ENCODE data around the gene SDHAF1.
"Not testable (repeated sequence)": the region's sequence is repeated elsewhere in the genome, so short reads cannot be mapped to it uniquely, and the experiment has no call there.

SDHAF1 gene

DNA sequence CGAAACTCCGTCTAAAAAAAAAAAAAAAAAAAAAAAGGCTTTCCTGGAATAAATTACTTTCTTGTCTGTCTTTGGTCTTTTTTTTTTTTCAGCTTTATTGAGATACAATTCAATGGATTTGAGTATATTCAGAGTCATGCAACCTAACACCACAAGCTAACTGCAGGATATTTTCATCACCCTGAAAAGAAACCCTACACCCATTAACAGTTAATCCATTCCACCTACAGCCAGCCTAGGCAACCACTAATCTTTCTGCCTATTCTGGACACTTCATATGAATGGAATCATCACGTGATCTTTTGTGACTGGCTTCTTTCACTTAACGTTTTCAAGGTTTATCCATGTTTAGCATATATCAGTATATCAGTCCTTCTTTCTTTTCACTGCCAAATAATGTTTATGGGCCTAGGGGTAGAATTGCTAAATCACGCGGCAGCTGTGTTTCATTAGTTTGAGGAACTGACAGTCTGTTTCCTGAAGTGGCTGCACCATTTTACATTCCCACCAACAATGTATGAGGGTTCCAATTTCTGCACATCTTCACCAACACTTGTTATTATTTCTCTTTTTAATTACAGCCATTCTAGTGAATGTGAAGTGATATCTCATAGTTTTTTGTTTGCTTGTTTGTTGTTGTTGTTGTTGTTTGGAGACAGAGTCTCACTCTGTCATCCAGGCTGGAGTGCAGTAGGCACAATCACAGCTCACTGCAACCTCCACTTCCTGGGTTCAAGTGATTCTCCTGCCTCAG lies 38.9 kb upstream of the SDHAF1 start:
- Histone ChIP-seq H4K20me1 (ENCODE audit: insufficient read depth, low read length) (no peaks in the 10 kb centered on the region), H3K9me3 (ENCODE audit: low read length) (0 out of 2 replicates have a peak, but pooled peaks cover 5% of the 10 kb centered on the region), H3K4me1 (ENCODE audit: insufficient read depth, low read length, severe bottlenecking) (no peaks in the 10 kb centered on the region), H3K79me2 (ENCODE audit: insufficient read depth, low read length) (no peaks in the 10 kb centered on the region), H3K4me2 (ENCODE audit: low read length) (no peak overlapping the region), H3K36me3 (ENCODE audit: insufficient read depth, low read length) (no peaks in the 10 kb centered on the region), H3K9me2 (ENCODE audit: low read depth, low read length) (no peaks in the 10 kb centered on the region), H3F3A (ENCODE audit: insufficient read depth, low read length) (no peaks in the 10 kb centered on the region), H3K4me3 (ENCODE audit: low read depth, low read length, poor library complexity, severe bottlenecking) (no peak overlapping the region), H2AFZ (ENCODE audit: low read length) (no peak overlapping the region), H3K27ac (ENCODE audit: low read depth, low read length, poor library complexity, severe bottlenecking) (no peak overlapping the region), H3K27me3 (ENCODE audit: insufficient read depth, low read length) (peaks cover 12% of the 10 kb centered on the region; the same call in 1 of the 2 replicates), H3K9ac (ENCODE audit: low read length) (no peak overlapping the region)
- TF ChIP-seq, protein P1, sequence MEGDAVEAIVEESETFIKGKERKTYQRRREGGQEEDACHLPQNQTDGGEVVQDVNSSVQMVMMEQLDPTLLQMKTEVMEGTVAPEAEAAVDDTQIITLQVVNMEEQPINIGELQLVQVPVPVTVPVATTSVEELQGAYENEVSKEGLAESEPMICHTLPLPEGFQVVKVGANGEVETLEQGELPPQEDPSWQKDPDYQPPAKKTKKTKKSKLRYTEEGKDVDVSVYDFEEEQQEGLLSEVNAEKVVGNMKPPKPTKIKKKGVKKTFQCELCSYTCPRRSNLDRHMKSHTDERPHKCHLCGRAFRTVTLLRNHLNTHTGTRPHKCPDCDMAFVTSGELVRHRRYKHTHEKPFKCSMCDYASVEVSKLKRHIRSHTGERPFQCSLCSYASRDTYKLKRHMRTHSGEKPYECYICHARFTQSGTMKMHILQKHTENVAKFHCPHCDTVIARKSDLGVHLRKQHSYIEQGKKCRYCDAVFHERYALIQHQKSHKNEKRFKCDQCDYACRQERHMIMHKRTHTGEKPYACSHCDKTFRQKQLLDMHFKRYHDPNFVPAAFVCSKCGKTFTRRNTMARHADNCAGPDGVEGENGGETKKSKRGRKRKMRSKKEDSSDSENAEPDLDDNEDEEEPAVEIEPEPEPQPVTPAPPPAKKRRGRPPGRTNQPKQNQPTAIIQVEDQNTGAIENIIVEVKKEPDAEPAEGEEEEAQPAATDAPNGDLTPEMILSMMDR (IDR thresholded peaks at IDR 0.05; ENCODE audit: low read length), result no peak
- no peak for TF ChIP-seq EZH2 (IDR thresholded peaks at IDR 0.05; ENCODE audit: borderline replicate concordance, low read length)

DNA sequence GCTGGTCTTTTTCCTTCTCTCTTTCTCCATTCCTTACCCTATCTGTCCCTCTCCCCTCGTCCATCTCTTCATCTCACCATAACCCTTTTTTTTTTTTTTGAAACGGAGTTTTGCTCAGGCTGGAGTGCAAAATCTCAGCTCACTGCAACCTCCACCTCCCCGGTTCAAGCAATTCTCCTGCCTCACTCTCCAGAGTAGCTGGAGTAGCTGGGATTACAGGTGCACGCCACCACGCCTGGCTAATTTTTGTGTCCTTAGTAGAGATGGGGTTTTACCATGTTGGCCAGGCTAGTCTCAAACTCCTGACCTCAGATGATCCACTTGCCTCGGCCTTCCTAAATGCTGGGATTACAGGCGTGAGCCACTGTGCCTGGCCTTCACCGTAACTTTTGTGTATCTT lies 37.6 kb upstream of the SDHAF1 start:
- H3K36me3 ChIP-seq (ENCODE audit: insufficient read depth, low read length); H3K9me2 ChIP-seq (ENCODE audit: low read depth, low read length); H3K79me2 ChIP-seq (ENCODE audit: insufficient read depth, low read length); H2AFZ ChIP-seq (ENCODE audit: low read length); H3K27ac ChIP-seq (ENCODE audit: low read depth, low read length, poor library complexity, severe bottlenecking); H3K9ac ChIP-seq (ENCODE audit: low read length); H3K4me2 ChIP-seq (ENCODE audit: low read length); H3K4me1 ChIP-seq (ENCODE audit: insufficient read depth, low read length, severe bottlenecking); H3K9me3 ChIP-seq (ENCODE audit: low read length); H4K20me1 ChIP-seq (ENCODE audit: insufficient read depth, low read length); H3K4me3 ChIP-seq (ENCODE audit: low read depth, low read length, poor library complexity, severe bottlenecking); H3F3A ChIP-seq (ENCODE audit: insufficient read depth, low read length): not testable (repeated sequence)
- H3K27me3 ChIP-seq (ENCODE audit: insufficient read depth, low read length), result peaks cover 12% of the 10 kb centered on the region; the same call in 1 of the 2 replicates

- Histone ChIP-seq H3F3A (ENCODE audit: insufficient read depth, low read length) (no peaks in the 10 kb centered on the region), H3K27me3 (ENCODE audit: insufficient read depth, low read length) (peaks cover 12% of the 10 kb centered on the region; the same call in 1 of the 2 replicates), H3K79me2 (ENCODE audit: insufficient read depth, low read length) (no peaks in the 10 kb centered on the region), H3K9me3 (ENCODE audit: low read length) (0 out of 2 replicates have a peak, but pooled peaks cover 5% of the 10 kb centered on the region), H3K4me2 (ENCODE audit: low read length) (no peak overlapping the region), H2AFZ (ENCODE audit: low read length) (no peak overlapping the region), H3K4me3 (ENCODE audit: low read depth, low read length, poor library complexity, severe bottlenecking) (no peak overlapping the region), H3K4me1 (ENCODE audit: insufficient read depth, low read length, severe bottlenecking) (no peaks in the 10 kb centered on the region), H3K9me2 (ENCODE audit: low read depth, low read length) (no peaks in the 10 kb centered on the region), H4K20me1 (ENCODE audit: insufficient read depth, low read length) (no peaks in the 10 kb centered on the region), H3K27ac (ENCODE audit: low read depth, low read length, poor library complexity, severe bottlenecking) (no peak overlapping the region), H3K9ac (ENCODE audit: low read length) (no peak overlapping the region), H3K36me3 (ENCODE audit: insufficient read depth, low read length) (no peaks in the 10 kb centered on the region)
- TF ChIP-seq EZH2 (IDR thresholded peaks at IDR 0.05; ENCODE audit: borderline replicate concordance, low read length), result no peak
- TF ChIP-seq, protein P1 (IDR thresholded peaks at IDR 0.05; ENCODE audit: low read length), result no peak
Observed at GRCh38 chr19:35958660-35959039, 36.3 kb upstream of the SDHAF1 start.
